Measurements from ENCODE around the gene PREB.

PREB gene

DNA sequence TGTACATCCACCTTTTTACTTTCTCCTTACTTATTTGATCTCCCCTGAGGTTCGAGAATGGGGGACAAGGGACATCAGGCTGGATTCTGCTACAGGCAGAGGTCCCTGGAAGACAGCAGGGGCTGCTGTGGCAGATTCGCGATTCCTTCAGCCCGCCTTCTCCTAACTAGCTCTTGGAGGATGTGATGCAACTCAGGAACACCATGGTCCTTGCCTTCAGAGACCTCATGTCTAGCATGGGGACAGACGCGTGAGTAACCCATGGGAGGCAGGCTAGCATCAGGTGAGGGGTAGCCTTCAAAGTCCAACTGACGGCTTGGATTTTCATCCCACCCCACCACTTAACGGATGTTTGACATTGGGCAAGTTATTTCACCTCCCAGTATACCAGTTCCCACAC is 13.5 kb upstream of the PREB start:
- no peak for DNase-seq (ENCODE audit: low read depth in 2 of 2)
- TF ChIP-seq, protein P1, sequence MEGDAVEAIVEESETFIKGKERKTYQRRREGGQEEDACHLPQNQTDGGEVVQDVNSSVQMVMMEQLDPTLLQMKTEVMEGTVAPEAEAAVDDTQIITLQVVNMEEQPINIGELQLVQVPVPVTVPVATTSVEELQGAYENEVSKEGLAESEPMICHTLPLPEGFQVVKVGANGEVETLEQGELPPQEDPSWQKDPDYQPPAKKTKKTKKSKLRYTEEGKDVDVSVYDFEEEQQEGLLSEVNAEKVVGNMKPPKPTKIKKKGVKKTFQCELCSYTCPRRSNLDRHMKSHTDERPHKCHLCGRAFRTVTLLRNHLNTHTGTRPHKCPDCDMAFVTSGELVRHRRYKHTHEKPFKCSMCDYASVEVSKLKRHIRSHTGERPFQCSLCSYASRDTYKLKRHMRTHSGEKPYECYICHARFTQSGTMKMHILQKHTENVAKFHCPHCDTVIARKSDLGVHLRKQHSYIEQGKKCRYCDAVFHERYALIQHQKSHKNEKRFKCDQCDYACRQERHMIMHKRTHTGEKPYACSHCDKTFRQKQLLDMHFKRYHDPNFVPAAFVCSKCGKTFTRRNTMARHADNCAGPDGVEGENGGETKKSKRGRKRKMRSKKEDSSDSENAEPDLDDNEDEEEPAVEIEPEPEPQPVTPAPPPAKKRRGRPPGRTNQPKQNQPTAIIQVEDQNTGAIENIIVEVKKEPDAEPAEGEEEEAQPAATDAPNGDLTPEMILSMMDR (IDR thresholded peaks at IDR 0.05; ENCODE audit: low read depth, low read length) = no peak
- no peak overlapping the region for H3K4me3 ChIP-seq (replicated peaks in 1 of 2; ENCODE audit: low read depth in 2 of 2, low read length in 2 of 2)

DNA sequence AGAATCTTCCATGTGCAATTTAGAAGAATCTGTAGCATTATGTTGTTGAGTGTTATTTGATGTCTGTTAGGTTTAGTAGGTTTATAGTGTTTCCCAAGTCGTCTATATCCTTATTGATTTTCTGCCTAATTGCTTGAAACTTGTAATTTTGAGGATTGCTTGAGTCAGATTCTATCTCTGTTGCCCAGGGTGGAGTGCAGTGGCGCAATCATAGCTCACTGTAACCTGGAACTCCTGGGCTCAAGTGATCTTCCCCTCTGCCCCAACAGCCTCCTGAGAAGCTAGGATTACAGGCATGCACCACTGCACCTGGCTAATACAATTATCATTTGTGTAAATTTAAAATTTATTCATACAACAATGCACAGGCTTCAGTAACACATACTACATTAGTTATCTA is 11.2 kb upstream of the PREB start:
- TF ChIP-seq, protein P1 (IDR thresholded peaks at IDR 0.05; ENCODE audit: low read depth, low read length) = no peak
- DNase-seq (ENCODE audit: low read depth in 2 of 2) = no peak
- H3K4me3 ChIP-seq (replicated peaks in 1 of 2; ENCODE audit: low read depth in 2 of 2, low read length in 2 of 2) = no peak overlapping the region

DNA sequence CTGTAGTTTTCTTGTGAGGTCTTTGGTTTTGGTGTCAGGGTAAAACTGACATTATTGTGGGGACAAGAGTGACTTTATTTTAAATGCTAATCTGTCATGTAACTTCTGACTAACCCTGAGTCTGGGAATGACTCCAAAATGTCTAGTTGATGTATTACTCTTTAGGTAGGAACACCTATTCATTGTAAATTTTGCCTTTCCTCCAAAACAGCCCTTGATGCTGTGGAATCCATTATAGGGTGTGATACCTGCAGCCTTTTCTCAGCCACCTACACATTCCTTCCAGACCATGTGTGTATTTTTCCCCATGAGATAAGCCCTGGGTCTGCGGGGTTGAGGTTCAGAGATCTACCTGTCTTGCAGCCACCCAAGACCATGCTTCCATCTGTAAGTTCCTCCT is 8.8 kb upstream of the PREB start:
- TF ChIP-seq, protein P1 (IDR thresholded peaks at IDR 0.05; ENCODE audit: low read depth, low read length) = no peak

DNA sequence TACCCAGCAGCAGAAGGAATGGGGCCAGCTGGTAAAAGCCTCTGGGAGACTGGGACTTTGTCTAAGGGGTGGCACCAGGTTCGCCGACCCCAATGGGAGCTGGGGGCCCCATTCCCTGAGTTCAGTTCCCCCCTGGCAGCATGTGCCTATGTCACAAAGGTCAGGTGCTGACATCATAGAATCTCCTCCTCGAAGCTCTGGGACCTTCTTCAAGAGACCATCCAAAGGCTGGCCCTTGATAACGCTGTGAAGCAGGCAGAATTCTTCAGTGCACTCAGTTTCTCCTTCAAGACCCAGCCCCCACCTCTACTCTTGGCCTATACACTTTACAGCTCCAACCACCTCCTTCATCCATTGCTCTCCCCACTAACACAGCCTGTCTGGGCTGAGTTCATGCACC is 4.9 kb upstream of the PREB start, which contains the start of gene PRR30:
Gene PRR30 (minus strand): TSS at position 101 of the 400 bp plus-strand sequence. CDS start 1,081 bp downstream, outside the sequence.
- H3K4me3 ChIP-seq (replicated peaks in 1 of 2; ENCODE audit: low read depth in 2 of 2, low read length in 2 of 2) = no peak within 1 kb of the TSS
- TF ChIP-seq, protein P1 (IDR thresholded peaks at IDR 0.05; ENCODE audit: low read depth, low read length) = no peak
- no peak for DNase-seq (ENCODE audit: low read depth in 2 of 2)

More for the DNA sequence above, 8.8 kb upstream of the PREB start:
- no peak for DNase-seq (ENCODE audit: low read depth in 2 of 2)
- no peak overlapping the region for H3K4me3 ChIP-seq (replicated peaks in 1 of 2; ENCODE audit: low read depth in 2 of 2, low read length in 2 of 2)

DNA sequence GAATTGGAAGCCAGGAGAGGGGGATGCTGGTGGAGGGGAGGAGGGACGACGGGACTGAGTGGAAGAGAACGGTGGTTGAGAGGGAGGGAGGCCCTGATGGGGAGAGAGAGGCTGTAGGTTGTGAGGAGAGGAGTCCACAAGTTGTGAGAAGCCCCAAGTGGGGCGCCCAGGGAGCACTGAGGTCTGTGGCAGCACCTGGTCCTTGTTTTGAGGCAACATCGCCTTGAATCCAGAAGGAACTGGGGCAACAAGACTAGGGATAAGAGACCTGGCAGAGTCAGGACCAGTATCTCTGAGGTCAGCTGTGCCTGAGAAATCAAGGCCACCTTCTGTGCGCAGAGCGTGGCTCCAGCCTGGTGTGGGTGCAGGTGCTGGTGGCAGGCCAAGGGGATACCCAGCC is 3.7 kb upstream of the PREB start:
- DNase-seq (ENCODE audit: low read depth in 2 of 2) = no peak

DNA sequence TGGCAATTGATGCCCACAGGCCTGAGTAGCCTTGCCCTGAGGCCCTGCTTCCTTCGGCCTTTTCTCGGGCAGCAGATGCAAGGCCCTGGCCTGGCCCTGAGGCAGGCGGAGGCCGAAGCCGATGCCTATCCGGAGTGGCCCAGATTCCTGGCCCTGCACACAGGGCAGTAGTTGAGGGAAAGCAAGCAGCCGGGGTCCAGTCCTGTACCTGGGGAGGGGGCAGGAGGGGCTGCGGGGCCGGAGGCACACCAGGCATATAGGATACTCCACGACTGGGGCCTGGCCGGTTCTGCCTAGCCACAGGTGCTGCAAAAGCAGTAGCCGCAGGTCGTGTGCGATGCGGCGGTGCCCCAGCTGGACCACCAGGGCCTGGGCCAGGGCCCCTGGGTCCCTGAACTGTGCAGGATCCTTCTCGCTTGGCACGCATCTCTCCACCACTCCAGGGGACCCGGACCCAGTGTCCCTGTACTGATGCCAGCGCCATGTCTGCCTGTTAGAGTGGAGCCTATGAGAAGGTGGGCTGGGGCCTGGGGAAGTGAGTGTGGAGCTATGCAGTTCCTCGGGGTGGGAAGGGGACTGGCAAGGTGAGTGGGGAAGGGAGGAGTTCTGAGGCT is 3.0 kb upstream of the PREB start:
- no peak overlapping the region for H3K4me3 ChIP-seq (replicated peaks in 1 of 2; ENCODE audit: low read depth in 2 of 2, low read length in 2 of 2)
- no peak for DNase-seq (ENCODE audit: low read depth in 2 of 2)
- TF ChIP-seq, protein P1 (IDR thresholded peaks at IDR 0.05; ENCODE audit: low read depth, low read length) = no peak

More for the DNA sequence above, 3.7 kb upstream of the PREB start:
- TF ChIP-seq, protein P1 (IDR thresholded peaks at IDR 0.05; ENCODE audit: low read depth, low read length) = no peak
- no peak overlapping the region for H3K4me3 ChIP-seq (replicated peaks in 1 of 2; ENCODE audit: low read depth in 2 of 2, low read length in 2 of 2)

DNA sequence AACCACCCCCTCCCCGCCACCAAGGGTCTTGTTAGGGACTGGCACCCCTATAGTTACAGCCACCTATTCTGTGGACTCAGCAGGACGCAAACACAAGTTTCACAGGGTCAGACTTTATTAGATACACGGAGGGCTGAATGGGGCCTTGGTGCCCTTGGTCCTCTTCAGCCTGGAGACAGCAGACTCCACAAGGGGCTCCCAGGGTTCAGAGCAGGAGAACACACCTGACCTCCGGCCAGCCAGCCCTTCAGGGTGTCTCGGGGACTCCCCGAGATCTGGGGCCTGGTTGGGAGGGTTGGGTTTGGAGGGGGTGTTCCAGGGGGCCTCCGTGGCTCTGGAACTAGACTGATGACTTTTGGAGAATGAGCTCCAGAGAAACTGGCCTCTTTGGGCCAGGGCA is 2.3 kb upstream of the PREB start:
- TF ChIP-seq, protein P1 (IDR thresholded peaks at IDR 0.05; ENCODE audit: low read depth, low read length) = no peak
- DNase-seq (ENCODE audit: low read depth in 2 of 2) = no peak
- H3K4me3 ChIP-seq (replicated peaks in 1 of 2; ENCODE audit: low read depth in 2 of 2, low read length in 2 of 2) = no peak overlapping the region

All from cardiac fibroblast (primary cell).